Raji (cell line): Measurements from ENCODE around the gene PGBD1.

Source experiments
- POLR2A ChIP-seq: IDR thresholded peaks from 2 replicates; pipeline ENCODE4 v1.6.1; 2011; ENCODE audit warnings: low read depth, low read length, control low read depth; ENCODE audit not compliant: insufficient read depth

Gene PGBD1, protein sequence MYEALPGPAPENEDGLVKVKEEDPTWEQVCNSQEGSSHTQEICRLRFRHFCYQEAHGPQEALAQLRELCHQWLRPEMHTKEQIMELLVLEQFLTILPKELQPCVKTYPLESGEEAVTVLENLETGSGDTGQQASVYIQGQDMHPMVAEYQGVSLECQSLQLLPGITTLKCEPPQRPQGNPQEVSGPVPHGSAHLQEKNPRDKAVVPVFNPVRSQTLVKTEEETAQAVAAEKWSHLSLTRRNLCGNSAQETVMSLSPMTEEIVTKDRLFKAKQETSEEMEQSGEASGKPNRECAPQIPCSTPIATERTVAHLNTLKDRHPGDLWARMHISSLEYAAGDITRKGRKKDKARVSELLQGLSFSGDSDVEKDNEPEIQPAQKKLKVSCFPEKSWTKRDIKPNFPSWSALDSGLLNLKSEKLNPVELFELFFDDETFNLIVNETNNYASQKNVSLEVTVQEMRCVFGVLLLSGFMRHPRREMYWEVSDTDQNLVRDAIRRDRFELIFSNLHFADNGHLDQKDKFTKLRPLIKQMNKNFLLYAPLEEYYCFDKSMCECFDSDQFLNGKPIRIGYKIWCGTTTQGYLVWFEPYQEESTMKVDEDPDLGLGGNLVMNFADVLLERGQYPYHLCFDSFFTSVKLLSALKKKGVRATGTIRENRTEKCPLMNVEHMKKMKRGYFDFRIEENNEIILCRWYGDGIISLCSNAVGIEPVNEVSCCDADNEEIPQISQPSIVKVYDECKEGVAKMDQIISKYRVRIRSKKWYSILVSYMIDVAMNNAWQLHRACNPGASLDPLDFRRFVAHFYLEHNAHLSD

GRCh38 chr6:28281288-28282064 lies at the start of gene PGBD1:
Gene PGBD1 (plus strand): TSS chr6:28281572. CDS start chr6:28283814, 2,242 bp downstream.
- no peak for TF ChIP-seq POLR2A

DNA sequence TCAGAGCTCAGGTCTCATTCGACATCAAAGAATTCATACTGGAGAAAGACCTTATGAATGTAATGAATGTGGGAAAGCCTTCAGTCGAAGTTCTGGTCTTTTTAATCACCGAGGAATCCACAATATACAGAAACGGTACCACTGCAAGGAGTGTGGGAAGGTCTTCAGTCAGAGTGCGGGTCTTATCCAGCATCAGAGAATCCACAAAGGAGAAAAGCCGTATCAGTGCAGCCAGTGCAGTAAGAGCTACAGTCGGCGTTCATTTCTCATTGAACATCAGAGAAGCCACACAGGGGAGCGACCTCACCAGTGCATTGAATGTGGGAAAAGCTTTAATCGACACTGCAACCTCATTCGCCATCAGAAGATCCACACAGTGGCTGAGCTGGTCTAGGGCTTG lies 48.6 kb upstream of the PGBD1 start:
- TF ChIP-seq POLR2A, result no peak

DNA sequence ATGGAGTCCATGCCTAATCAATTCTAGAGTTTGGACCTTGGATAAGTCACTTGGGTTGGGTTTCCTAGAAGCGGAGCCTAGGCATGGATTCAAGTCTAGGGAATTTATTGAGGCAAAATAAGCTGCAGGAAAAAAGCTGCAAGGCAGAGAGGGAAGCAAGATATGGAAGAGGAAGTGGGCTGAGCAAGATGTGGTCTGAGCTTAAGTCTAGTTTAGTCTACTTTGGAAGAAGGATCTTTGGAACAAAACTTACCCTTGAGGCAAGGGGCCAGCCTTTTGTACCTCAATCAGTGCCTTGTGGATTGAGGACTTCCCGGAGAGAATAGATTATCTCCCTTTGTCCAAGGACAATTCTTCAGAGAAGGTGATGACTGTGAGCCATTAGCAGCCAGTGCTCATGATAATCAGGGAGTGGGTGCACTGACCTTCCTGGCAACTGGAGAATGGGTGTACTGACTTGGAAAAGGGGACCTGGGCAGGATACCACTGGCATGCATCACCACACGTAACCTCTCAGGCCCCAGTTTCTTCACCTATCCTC lies 45.4 kb upstream of the PGBD1 start:
- no peak for TF ChIP-seq POLR2A

- no peak for TF ChIP-seq POLR2A
These were observed 41.7 kb upstream of the PGBD1 start for GRCh38 chr6:28239636-28240035.

GRCh38 chr6:28240471-28240870 lies 40.9 kb upstream of the PGBD1 start:
- no peak for TF ChIP-seq POLR2A

DNA sequence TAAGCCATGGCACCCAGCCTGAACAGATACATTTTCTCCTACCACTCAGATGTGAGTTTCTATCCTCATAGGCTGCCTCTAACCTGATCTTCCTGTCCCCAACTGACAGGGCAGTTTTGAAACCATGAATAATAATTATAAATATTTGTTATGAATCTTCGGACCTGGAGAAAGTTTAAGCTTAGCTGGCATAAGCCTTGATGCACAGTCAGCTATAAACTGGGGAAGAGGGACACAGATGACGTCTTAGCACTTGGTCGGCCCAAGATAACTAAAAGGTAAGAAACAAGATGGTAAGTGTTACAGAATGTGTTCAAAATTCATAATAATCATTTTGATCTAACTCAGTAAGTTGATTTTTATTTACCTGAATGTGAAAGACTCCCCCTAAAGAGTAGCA lies 37.4 kb upstream of the PGBD1 start:
- no peak for TF ChIP-seq POLR2A

DNA sequence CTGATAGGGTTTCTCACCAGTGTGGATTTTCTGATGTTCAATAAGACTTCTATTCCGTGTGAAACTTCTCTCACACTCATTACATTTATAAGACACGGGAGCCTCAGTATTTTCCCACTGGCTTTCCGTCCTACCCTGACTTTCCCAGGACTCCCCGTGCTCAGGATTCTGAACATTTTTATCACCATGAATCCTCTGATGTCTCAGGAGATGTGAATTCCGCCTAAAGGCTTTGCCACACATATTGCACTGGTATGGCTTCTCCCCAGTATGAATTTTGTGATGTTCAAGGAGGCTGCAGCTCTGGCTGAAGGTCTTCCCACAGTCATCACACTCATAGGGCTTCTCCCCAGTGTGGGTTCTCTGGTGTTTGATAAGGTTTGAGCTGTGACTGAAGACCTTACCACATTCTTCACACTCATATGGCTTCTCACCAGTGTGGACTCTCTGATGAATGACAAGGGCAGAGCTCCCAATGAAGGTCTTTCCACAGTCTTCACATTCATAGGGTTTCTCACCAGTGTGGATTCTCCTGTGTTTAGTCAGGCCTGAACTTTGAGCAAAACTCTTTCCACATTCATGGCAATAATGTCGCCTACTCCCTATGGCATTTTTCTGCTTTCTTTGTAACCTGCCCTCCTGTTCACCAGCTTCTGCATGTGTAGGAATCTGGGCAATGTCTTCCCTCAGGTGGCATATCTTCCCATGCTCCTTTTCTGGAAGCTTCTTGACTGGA lies 36.0 kb upstream of the PGBD1 start:
- no peak for TF ChIP-seq POLR2A

DNA sequence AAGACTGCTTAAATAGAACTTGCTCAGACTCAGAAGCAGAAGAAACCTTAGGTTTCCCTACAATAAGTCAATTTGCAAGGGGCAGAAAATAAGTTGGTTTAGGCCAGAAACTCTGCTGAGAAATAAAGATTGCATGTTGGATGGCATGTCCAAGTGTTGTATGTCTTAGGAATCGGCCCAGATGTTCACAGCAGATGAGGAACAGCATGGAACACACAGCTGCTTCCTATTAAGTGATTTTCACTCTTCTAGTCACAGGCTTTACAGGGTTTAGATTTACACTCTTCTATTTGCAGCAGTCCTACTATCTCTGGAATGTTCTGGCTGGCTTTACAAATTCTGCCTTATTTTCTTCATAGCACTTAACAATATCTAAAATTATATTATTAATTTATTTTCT lies 32.5 kb upstream of the PGBD1 start:
- TF ChIP-seq POLR2A, result no peak

GRCh38 chr6:28250747-28251146 lies 30.6 kb upstream of the PGBD1 start:
- TF ChIP-seq POLR2A, result no peak

DNA sequence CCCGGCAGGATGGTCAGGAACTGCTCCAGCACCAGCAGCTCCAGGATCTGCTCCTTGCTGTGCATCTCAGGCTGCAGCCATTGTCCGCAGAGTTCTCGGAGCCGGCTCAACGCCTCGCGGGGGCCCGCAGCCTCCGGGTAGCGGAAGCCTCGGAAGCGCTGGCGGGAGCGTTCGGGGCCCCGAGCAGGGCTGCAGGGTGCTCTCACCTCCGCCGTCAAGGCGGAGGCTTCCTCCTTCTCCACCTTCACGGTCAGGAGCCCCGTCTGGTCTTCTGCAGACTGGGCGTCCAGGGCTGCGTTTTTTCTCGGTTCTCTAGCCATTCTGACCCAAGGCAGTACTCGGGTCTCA lies 29.7 kb upstream of the PGBD1 start:
- no peak for TF ChIP-seq POLR2A

DNA sequence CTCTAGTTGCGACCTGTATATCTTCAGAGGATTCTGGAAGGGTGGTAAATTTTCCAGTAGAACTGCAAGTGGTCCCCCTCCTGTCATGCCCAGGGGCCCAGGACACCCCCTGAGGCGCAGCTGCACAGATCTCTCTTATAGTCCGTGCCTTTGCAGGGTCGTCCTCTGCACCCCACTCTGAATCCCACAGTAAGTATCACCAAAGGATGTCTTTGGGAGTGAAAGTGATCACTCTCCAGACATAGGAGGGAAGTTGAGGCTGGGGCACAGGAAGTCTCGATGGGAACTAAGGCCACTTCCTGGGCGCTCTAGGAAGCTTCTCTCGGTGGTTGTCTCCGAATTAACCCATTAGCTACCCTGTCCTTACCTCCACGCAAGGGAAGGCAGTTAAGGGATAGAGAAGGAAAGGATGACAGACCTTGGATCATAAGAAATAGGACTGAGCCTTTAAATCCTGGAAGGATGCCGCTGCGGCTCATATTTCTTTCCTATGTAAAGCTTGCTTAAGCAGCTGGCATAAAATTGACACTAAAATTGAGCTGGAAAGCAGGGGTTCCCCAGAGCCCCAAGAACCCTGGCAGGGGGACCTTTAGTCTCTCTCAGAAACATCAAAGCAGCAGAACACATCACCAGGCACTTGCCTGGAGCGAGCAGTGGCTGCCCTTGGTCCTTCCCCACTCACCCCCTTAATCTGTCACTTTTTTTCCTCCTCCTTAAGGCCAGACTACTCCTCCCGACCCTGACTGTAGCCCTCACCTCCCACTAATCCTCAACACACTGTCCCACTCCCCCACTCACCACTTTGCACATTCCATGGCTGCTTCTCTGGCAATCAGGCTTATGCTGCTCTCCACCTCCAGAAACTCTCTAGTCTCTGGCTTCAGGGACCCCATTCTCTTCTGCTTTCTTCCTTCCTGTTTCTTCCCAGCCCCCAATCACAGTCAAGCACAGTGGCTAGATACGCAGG lies 29.1 kb upstream of the PGBD1 start, which contains the start of gene ZKSCAN4:
TSS of gene ZKSCAN4 (minus strand) at position 261 of the 967 bp plus-strand sequence. CDS start 289 bp downstream, outside the sequence.
- peak; percentile 53 for TF ChIP-seq POLR2A

DNA sequence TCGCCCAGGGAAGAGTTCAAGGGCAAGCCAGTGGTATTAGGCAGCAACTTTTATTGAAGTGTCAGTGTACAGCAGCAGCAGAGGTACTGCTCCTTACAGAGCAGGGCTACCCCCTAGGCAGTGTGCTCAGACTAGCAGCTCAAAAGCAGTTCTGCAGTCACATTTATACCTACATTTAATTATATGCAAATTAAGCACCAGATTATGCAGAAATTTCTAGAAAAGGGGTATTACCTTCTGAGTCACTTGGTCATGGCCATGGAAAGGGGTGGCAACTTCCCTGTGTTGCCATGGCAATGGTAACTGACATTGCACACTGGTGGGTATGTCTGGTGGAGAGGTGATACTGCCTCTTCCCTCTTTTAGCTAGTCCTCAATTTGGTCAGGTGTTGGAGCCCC lies 27.3 kb upstream of the PGBD1 start:
- no peak for TF ChIP-seq POLR2A

- no peak for TF ChIP-seq POLR2A
These were observed 24.3 kb upstream of the PGBD1 start for GRCh38 chr6:28257042-28257441.
